HepG2 (cell line): Measurements from ENCODE around the gene MFSD11. TPM values are rescaled to one million over a fixed set of nuclear protein-coding genes. Genes with fewer than 3 reads are reported as not detected.
A peak's percentile ranks its signal among the peaks of the same experiment; 100 is the strongest.

Source experiments
- NR2F1 ChIP-seq, 2 experiments: fragments of 450-650 bp in 1 of 2; formaldehyde crosslinking in 1 of 2; IDR thresholded peaks; 2 replicates each; pipeline versions ENCODE4 v1.5.0 to v1.6.1; 2016 to 2020; ENCODE audit warnings: mild to moderate bottlenecking in 1 of 2, missing compliant biosample characterization in 1 of 2, missing genetic modification reagents in 1 of 2, moderate library complexity in 1 of 2
- PLRG1 ChIP-seq: fragments of 450-650 bp; conservative IDR thresholded peaks from 2 replicates; pipeline ENCODE4 v1.6.1; 2016
- ZFX ChIP-seq: sonication (generic); formaldehyde crosslinking; IDR thresholded peaks from 2 replicates; pipeline ENCODE4 v1.4.0; 2020; ENCODE audit warnings: mild to moderate bottlenecking, low read depth, missing genetic modification reagents, moderate library complexity
- ZGPAT ChIP-seq: IDR thresholded peaks from 2 replicates; pipeline ENCODE4 v1.6.1; 2016; ENCODE audit warnings: mild to moderate bottlenecking
- ZNF558 ChIP-seq: sonication (generic); formaldehyde crosslinking; IDR thresholded peaks from 2 replicates; pipeline ENCODE4 v1.9.0; 2022; ENCODE audit warnings: mild to moderate bottlenecking, missing genetic modification reagents, borderline replicate concordance
- ZNF572 ChIP-seq: sonication (generic); formaldehyde crosslinking; IDR thresholded peaks from 2 replicates; pipeline ENCODE4 v1.5.1; 2020; ENCODE audit warnings: mild to moderate bottlenecking, missing genetic modification reagents
- polyA plus RNA-seq, 8 experiments: library from polyadenylated mRNA; depleted of rRNA in 3 of 8; stranded (reverse) in 7 of 8; unstranded in 1 of 8; fragments of >200 nt; fragmentation: Illumina TruSeq in 4 of 8; extraction: Trizol in 4 of 8; gene quantifications; 2 replicates each; pipeline versions ENCODE4 v1.2.1 to v1.2.3, GENCODE V29; 2011 to 2016; ENCODE audit warnings: low read depth in 4 of 8, missing spikeins in 1 of 8, mixed read lengths in 1 of 8; ENCODE audit not compliant: insufficient read depth in 1 of 8
- total RNA-seq, 5 experiments: library from RNA; depleted of rRNA; stranded (reverse); fragments of >200 nt; fragmentation: Illumina TruSeq; extraction: Trizol; gene quantifications; 2 replicates each; pipeline ENCODE4 v1.2.3, GENCODE V29; 2016; ENCODE audit warnings: low read depth in 1 of 5
- TF ChIP-seq, protein P1 (sequence below): sonication (generic); formaldehyde crosslinking; IDR thresholded peaks from 2 replicates; pipeline ENCODE4 v1.4.0; 2020; ENCODE audit warnings: mild to moderate bottlenecking, missing genetic modification reagents

The MFSD11 gene
- total and polyA plus RNA-seq, 2 of the 13 experiments (the other 11 are each of a cell fraction or from before 2014, with no cell fraction given) = 26.1 to 36.3 TPM

DNA sequence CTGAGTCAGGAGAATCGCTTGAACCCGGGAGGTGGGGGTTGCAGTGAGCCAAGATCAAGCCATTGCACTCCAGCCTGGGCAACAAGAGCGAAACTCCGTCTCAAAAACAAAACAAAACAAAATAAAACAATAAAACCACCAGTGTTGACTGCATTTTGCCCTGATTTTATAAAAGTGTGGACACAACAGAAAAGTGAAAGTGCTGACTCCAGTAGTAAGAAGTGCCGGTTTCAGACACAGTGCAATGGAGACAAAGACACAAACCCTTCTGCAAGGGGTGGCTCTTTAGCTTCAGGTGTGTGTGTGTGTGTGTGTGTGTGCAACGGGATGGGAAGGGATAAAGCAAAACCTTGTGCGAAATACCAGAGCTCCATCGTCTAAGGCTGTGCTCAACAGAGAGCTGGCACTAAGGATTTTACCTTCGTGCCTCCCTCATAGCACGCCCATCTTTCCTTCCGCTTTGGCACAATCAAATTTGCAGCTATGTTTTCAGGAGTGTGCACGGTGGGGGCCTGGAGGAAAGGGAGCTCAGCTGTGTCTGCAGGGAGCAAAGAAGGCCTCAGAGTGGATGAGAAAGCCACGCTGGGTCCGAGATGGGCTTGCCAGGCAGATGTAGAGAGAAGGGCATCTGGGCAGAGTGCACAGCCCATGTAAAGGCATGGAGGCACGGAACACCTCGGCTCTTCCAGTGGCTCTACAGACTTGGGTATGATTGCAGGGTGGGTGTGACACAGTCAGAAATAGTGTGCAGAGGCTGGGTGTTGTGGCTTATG, 42.7 kb upstream of the MFSD11 start (continued):
- TF ChIP-seq, protein P1, sequence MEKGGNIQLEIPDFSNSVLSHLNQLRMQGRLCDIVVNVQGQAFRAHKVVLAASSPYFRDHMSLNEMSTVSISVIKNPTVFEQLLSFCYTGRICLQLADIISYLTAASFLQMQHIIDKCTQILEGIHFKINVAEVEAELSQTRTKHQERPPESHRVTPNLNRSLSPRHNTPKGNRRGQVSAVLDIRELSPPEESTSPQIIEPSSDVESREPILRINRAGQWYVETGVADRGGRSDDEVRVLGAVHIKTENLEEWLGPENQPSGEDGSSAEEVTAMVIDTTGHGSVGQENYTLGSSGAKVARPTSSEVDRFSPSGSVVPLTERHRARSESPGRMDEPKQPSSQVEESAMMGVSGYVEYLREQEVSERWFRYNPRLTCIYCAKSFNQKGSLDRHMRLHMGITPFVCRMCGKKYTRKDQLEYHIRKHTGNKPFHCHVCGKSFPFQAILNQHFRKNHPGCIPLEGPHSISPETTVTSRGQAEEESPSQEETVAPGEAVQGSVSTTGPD (CRISPR knock-in tag) = no peak
- no peak for TF ChIP-seq PLRG1
- TF ChIP-seq NR2F1 (CRISPR knock-in tag; IDR thresholded peaks at IDR 0.05) = no peak
- 0 out of 2 replicates have a peak, but pooled peaks have one; percentile 20 for TF ChIP-seq ZFX (CRISPR knock-in tag)
- TF ChIP-seq ZNF558 (CRISPR knock-in tag) = no peak
- no peak for TF ChIP-seq ZGPAT (CRISPR knock-in tag)
- 0 out of 2 replicates have a peak, but pooled peaks have one; percentile 30 for TF ChIP-seq ZNF572
